Vagina (tissue), 2 donors: ENCODE measurements around the gene SLC12A8.

Experiments
- POLR2A ChIP-seq, 2 donors: fragments of 450-650 bp; IDR thresholded peaks; one replicate each; pipeline ENCODE4 v1.6.1; 2017; ENCODE audit warnings: antibody characterized with exemption in 2 of 2, mild to moderate bottlenecking in 2 of 2, moderate library complexity in 2 of 2
- TF ChIP-seq, protein P1 (sequence below), 3 experiments: fragments of 450-650 bp in 2 of 3; fragments of 200-600 bp in 1 of 3; sonication (generic) in 1 of 3; IDR thresholded peaks; one replicate each; pipeline ENCODE4 v1.5.1; 2017 to 2019; ENCODE audit warnings: antibody characterized with exemption in 3 of 3, mild to moderate bottlenecking in 2 of 3, moderate library complexity in 2 of 3

GRCh38 chr3:125186800-125187598 is 25.5 kb downstream of the SLC12A8 start:
- TF ChIP-seq, protein P1, sequence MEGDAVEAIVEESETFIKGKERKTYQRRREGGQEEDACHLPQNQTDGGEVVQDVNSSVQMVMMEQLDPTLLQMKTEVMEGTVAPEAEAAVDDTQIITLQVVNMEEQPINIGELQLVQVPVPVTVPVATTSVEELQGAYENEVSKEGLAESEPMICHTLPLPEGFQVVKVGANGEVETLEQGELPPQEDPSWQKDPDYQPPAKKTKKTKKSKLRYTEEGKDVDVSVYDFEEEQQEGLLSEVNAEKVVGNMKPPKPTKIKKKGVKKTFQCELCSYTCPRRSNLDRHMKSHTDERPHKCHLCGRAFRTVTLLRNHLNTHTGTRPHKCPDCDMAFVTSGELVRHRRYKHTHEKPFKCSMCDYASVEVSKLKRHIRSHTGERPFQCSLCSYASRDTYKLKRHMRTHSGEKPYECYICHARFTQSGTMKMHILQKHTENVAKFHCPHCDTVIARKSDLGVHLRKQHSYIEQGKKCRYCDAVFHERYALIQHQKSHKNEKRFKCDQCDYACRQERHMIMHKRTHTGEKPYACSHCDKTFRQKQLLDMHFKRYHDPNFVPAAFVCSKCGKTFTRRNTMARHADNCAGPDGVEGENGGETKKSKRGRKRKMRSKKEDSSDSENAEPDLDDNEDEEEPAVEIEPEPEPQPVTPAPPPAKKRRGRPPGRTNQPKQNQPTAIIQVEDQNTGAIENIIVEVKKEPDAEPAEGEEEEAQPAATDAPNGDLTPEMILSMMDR (IDR thresholded peaks at IDR 0.05), result no peak
- no peak for TF ChIP-seq POLR2A (IDR thresholded peaks at IDR 0.05)
